ENCODE results near the gene SLC5A4.

DNA sequence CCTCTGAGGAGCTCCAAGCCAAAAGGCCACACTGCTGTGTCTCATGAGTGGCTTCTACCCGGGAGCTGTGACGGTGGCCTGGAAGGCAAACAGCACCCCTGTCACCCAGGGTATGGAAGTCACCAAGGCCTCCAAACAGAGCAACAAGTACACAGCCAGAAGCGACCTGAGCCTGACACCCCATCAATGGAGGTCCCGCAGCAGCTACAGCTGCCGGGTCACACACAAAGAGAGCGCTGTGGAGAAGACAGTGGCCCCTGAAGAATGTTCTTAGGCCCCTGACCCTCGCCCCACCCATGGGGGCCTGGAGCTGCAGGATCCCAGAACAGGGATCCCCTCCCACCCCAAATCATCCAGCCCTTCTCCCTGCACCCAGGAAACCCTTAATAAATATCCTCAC is 55.2 kb downstream of the SLC5A4 start:
- TF ChIP-seq, protein P1, sequence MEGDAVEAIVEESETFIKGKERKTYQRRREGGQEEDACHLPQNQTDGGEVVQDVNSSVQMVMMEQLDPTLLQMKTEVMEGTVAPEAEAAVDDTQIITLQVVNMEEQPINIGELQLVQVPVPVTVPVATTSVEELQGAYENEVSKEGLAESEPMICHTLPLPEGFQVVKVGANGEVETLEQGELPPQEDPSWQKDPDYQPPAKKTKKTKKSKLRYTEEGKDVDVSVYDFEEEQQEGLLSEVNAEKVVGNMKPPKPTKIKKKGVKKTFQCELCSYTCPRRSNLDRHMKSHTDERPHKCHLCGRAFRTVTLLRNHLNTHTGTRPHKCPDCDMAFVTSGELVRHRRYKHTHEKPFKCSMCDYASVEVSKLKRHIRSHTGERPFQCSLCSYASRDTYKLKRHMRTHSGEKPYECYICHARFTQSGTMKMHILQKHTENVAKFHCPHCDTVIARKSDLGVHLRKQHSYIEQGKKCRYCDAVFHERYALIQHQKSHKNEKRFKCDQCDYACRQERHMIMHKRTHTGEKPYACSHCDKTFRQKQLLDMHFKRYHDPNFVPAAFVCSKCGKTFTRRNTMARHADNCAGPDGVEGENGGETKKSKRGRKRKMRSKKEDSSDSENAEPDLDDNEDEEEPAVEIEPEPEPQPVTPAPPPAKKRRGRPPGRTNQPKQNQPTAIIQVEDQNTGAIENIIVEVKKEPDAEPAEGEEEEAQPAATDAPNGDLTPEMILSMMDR (IDR thresholded peaks at IDR 0.05; ENCODE audit: low read length) = no peak
- TF ChIP-seq EZH2phosphoT487 (IDR thresholded peaks at IDR 0.05; ENCODE audit: low read length) = no peak
- no peak for TF ChIP-seq EZH2 (optimal IDR thresholded peaks at IDR 0.05; ENCODE audit: low read depth, low read length)

Data from MM.1S (cell line).